HG02571 (cell line): Measurements from ENCODE around the gene CDKN2B-AS1.

Source experiments
- ATAC-seq: cut with Tn5 transposase; IDR thresholded peaks from one replicate; pipeline ENCODE4 v1.9.1; 2021; ENCODE audit warnings: mild to moderate bottlenecking, moderate library complexity; ENCODE audit not compliant: unreplicated experiment

CDKN2B-AS1 gene

GRCh38 chr9:22147813-22148527 is 153.4 kb downstream of the CDKN2B-AS1 start:
- ATAC-seq: no peak

DNA sequence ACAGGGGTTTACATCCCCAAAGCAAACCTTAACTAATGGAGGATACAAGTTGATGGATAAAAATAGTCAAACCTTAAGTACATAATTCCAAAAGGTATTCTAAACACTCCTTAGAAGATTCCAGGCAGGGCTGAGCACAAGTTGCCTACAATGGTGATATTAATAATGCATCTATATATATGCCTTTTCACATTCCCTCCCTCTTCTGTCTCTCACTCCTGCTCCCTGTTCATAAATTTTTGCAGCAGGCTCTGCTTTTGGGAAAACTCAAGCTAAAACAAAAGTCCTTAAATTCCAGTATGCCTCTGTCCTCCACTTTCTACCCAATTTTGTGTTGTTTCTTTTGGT is 153.9 kb downstream of the CDKN2B-AS1 start:
- no peak for ATAC-seq

DNA sequence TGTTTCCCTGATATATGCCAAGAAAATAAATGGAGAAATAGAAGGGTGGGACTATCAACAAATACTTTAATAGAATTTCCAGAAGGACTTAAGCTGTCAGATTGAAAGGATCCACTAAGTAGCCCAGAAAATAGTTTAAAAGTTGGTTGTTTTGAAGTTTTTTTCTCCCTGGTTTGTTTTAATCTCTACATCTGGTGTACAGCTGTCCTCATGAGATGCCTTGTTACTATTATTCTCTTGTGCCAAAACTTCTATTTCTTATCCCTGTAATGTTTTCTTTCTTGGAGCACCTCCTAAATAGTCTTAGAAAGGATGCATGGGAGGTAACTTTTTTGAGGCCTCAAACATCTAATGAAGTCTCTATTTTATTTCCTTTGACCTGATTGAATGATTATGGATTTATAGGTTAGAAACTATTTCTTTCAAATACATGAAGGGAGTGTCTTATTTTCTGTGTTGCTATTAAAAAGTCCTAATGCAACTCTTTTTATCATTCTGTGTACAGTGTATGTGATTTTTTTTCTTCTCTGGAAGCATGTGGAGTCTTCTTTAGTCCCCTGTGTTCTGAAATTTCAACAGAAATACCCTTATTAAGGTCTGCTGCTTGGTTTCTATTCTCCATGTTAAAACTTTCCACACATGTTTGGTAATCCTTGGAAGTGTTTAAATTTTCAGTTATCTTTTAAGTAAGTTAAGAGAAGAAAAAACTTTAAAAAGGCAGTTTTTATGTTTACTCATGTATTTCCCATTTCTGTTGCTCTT is 154.5 kb downstream of the CDKN2B-AS1 start:
- no peak for ATAC-seq

GRCh38 chr9:22154064-22154463 is 159.5 kb downstream of the CDKN2B-AS1 start:
- no peak for ATAC-seq

DNA sequence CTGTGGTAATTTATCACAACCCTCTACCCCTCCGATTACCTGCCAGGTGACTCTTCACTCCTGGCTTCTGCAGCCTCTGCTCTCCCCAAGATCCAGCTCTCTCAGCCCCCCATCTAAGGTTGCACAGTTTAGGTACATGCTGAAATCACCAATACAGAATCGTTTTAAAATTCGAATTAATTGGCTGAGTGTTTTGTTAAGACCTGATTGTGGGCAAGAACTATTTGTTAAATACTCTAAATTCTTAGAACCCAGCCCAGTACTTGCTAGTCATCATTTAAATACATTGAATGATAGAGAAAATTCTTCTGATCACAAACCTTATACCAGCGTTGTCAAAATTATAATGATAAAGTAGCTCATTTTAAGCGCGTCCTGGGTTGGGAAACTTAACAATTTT is 162.0 kb downstream of the CDKN2B-AS1 start:
- ATAC-seq: no peak

DNA sequence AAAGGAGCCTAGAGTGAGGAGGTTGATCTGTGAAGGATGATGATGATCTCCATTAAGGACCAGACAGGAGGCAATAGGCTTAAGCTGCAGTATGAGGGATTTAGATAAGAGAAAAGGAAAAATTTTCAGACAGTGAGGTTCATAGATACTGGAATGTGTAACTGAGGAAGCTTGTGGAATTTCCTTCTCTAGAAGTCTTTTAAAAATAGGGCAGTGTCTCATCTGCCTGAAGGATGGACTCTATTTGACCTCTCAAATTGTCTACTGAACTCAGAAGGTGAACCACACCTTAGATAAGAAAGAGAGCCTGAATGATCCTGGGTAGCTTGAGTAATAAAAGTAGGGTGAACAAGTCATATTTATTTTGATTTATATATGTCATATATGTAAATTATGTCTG is 162.7 kb downstream of the CDKN2B-AS1 start:
- ATAC-seq: no peak

DNA sequence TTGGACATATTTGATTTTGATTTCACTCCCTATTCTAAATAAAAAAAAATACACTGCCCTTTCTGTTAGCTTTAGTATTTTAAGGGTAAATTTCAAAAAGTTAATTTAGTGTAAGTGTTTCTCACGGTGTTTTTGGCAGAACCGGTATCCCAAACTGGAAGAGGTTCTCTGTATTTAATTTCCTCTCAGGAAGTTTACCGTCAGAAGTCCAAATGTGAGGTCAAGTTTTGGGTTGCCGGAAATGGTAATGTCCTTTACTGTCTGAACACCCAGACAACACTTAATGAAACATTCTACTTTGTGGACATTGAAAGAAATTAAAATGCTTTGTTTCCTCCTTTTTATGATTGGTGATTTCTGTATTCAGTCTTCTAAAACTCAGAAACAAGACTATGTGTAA is 163.2 kb downstream of the CDKN2B-AS1 start:
- no peak for ATAC-seq

GRCh38 chr9:22158271-22158670 is 163.7 kb downstream of the CDKN2B-AS1 start:
- ATAC-seq: no peak

DNA sequence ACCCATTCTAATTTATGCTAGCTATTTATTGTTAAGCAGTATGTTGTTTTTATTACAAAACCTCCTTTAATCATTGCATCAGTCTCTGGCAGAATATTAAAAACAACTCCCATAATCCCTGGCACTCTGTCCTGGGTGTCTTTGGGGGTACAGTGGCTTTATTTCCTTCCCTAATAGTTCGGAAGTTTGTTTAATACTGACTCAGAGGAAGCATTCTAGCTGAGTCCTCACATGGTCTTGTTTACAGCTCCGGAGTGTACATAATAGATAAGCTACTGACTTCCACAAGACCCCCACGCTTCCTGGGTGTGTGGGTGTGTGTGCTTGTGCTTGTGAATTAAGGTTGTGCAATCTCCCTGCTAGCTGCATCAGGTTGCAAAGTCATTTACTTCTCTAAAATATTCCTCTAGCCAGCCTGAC is 164.3 kb downstream of the CDKN2B-AS1 start:
- no peak for ATAC-seq

GRCh38 chr9:22159586-22159985 is 165.0 kb downstream of the CDKN2B-AS1 start:
- ATAC-seq: no peak

- ATAC-seq: no peak
Measured at GRCh38 chr9:22160221-22160620, 165.6 kb downstream of the CDKN2B-AS1 start.

DNA sequence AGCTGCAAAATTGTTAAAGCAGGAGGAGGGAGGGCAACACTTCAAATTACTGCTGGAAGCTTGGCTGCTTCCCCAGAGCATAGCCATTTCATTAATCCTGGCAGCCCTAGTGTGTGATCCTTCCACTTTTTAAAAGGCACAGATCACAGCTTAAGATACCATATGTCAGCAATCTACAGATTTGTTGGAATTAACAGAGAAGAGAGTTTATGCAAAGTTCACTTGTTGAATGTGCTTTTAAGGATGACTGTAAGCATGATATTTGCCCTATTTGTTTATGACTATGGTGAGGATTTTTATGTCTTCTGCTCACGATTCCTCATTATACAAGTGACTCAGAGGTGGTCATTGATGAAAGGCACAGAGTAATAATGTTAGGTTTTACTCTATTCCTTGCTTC is 170.6 kb downstream of the CDKN2B-AS1 start:
- ATAC-seq: no peak

DNA sequence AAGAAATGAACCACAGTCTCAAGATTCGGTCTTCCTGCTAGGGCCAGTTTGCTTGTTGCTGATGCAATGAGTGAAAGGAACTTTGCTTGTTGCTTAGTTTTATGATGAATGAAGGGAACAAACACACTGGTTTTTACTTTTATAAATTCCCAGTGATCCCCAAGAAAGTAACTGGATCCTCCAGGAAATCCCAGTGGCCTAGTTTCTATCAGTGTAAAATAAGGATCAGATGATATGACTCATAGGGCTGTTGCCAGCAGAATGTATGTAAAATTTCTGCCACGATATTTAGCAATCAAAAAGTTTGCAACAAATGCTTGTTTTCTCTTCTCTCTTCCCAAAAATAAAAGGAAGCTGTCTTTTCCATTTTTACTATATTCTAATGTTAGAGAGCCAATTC is 174.7 kb downstream of the CDKN2B-AS1 start:
- no peak for ATAC-seq

DNA sequence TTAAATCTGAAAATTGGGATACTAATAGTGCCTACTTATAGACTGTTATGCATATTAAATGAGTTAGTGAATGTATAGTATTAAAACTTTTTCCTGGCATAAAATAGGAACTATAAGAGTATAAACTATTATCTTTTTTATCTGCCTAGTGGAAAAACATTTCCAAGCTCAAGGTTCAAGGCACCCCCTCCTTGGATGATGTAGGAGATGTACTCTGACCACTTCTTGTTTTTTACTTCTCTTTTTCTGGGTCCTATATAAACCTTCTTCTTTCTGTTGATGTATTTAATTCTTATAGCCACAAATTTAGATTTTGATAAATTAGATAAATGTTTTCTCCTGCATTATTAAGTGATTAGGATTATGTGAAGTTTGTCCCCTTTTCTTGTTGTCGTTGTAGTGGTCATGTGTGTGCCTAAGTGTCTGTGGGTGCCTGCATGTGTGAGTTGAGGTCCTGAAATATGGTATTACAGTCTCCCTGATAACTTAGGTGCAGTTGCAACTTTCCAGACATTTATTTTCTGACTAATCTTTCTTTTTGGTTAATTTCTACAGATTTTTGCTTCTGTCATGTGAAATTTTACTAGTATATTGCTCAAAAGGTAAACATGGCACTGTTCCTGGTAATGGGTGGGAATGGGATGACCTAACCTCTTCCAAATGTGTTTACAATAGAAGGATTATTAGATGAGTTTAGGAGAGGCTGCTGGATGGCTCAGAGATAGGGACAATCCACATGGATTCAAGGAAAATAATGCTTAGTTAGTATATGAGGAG is 175.3 kb downstream of the CDKN2B-AS1 start:
- no peak for ATAC-seq
